Epithelial cell of proximal tubule (primary cell): Measurements from ENCODE around the gene SP9. TPM values are rescaled to one million over a fixed set of nuclear protein-coding genes. Genes with fewer than 3 reads are reported as not detected.

ENCODE experiments used
- DNase-seq: peaks from one replicate; pipeline ENCODE4 v3.0.0-alpha.2; 2011; ENCODE audit warnings: low read depth
- H3K4me3 ChIP-seq: 2 replicates; pipeline ENCODE4 v1.5.1; 2011; ENCODE audit warnings: low read depth, mild to moderate bottlenecking, low read length
- total RNA-seq: library from RNA; depleted of rRNA; stranded (reverse); fragments of >200 nt; gene quantifications from 2 replicates; pipeline ENCODE4 v1.2.3, GENCODE V29; 2015
- TF ChIP-seq, protein P1 (sequence below): conservative IDR thresholded peaks from 2 replicates; pipeline ENCODE4 v1.5.1; 2012; ENCODE audit warnings: low read depth, mild to moderate bottlenecking, low read length

The SP9 gene
- total RNA-seq: 0.06 TPM in 1 of 2 replicates, not detected in the other

DNA sequence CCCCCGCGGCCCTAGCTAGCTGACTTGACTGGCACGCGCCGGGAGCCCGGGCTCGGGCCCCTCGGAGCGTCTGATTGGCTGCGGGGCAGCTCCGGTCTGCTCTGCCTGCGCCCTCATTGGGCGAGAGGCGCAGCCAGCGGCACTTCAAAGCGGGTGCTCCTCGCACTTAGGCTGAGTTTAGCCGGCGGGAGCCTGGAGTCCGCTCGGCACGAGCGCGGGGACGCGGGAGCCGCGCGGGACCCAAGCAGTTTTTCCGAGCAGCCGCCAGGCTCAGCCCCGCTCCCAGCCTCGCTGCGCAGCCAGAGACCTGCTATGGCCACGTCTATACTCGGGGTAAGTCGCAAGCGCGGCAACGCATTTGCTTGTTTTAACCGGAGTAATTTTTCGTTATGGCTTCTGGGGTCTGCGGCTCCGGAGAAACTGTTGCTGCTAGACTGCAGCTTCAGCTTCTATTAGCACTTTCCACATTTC lies at the start of gene SP9:
Gene SP9, plus strand, starts transcription at position 174 of the 471 bp plus-strand sequence. Its CDS starts 139 bp downstream, at position 313.
- TF ChIP-seq, protein P1, sequence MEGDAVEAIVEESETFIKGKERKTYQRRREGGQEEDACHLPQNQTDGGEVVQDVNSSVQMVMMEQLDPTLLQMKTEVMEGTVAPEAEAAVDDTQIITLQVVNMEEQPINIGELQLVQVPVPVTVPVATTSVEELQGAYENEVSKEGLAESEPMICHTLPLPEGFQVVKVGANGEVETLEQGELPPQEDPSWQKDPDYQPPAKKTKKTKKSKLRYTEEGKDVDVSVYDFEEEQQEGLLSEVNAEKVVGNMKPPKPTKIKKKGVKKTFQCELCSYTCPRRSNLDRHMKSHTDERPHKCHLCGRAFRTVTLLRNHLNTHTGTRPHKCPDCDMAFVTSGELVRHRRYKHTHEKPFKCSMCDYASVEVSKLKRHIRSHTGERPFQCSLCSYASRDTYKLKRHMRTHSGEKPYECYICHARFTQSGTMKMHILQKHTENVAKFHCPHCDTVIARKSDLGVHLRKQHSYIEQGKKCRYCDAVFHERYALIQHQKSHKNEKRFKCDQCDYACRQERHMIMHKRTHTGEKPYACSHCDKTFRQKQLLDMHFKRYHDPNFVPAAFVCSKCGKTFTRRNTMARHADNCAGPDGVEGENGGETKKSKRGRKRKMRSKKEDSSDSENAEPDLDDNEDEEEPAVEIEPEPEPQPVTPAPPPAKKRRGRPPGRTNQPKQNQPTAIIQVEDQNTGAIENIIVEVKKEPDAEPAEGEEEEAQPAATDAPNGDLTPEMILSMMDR: no peak
- H3K4me3 ChIP-seq: peak within 1 kb of the TSS; percentile 26
- no peak for DNase-seq

DNA sequence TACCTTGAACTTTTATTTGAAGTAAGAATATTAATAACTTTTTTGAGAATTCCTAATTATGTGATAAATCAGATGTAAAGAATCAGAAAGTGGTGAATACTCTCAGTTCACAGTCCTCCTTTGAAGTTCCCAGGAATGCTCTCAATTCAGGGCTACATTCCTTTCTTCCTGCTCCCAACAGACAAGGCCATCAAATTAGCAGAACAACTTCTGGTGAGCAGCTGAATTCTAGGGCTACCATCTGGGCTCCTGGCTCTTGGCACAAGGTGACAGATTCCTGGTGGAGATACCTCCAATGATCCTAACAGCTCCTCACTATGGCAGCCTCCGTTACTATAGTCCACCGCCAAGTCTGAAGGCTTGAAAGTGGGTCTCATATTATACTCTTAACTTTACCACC lies 48.6 kb upstream of the SP9 start:
- TF ChIP-seq, protein P1: no peak

DNA sequence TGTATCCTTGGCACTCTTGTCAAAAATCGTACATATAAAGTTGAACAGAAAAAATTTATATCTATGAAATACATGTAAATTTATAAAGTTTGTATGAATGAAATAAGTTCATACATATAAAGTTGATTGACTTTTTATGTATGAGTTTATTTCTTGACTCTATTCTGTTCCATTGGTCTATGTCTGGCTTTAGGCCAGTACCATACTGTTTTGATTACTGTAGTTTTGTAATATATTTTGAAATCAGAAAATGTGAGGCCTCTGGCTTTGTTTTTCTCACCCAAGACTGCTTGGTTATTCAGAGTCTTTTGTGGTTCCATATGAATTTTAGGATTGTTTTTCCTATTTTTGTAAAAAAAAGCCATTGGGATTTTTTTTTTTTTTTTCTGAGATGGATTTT lies 41.8 kb upstream of the SP9 start:
- TF ChIP-seq, protein P1: no peak
- DNase-seq: no peak

More for the DNA sequence above, 48.6 kb upstream of the SP9 start:
- no peak overlapping the region for H3K4me3 ChIP-seq
- no peak for DNase-seq

DNA sequence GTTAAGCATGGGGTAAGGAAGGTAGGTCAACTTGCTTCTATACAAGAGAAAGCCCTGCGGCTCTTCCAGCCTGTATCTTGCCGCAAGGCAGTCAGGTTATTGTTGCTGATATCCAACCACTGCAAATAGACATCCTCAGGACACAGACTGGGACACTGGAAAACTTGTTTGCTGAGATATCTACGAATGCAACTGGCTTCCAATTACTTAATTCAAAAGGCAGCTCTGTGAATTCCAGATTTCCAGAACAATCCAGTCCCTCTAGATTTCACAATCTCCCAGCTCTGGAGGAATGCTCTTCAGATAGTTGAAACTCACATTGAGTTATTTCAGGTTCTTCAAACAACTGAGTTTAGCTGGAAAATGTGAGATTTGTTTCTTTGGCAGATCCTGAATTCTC lies 34.6 kb upstream of the SP9 start:
- no peak for DNase-seq
- H3K4me3 ChIP-seq: no peak overlapping the region
- TF ChIP-seq, protein P1: no peak

More for the DNA sequence above, 41.8 kb upstream of the SP9 start:
- H3K4me3 ChIP-seq: no peak overlapping the region

DNA sequence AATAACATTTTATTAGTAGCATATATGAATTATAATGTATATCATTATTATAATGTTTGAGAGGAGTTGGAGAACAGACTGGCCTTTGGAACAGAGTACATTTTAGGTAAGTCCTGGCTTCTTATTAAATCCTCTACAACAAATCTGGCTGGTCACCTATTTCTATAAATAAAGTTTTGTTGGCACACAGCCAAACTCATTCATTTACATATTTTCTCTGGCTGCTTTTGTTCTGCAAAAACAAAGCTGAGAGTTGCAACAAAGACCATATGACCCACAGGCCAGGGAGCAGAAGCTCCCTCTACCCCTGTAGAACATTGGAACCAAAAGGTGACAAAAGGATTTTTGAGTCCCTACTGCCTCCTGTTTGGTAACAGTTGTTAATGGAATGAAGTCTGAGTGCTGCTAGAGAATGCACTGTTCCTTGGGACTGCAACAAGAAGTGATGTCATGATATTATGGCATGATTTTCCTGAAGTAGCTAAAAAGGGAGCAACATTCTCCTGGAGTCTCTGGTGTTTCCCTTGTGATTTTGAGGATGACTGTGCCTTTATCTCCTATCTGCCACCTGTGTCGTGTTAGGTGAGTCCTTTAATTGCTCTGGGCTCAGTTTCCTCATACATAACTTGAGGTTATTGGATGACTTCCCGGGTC lies 22.0 kb upstream of the SP9 start:
- no peak for DNase-seq
- H3K4me3 ChIP-seq: no peak overlapping the region
- TF ChIP-seq, protein P1: no peak

DNA sequence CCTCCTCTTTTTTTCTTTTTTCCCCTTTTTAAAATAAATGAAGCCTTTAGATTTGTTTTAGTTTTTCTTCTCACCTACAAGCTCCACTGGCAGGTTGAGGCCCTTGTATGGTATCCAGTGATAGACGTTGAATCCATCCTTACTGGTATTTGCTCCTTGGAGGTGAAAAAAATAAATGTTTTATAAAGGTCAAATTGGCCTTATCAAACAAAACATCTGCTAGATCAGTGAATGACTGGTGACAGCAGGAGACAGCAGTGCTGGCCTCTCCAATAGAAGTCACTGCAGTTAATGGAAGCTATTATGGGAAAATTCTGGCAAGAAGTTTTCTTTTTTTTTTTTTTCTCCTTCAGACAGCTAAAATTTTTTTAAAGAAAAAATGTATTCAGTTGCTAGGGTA lies 12.6 kb upstream of the SP9 start:
- H3K4me3 ChIP-seq: no peak overlapping the region
- TF ChIP-seq, protein P1: no peak
- DNase-seq: no peak

DNA sequence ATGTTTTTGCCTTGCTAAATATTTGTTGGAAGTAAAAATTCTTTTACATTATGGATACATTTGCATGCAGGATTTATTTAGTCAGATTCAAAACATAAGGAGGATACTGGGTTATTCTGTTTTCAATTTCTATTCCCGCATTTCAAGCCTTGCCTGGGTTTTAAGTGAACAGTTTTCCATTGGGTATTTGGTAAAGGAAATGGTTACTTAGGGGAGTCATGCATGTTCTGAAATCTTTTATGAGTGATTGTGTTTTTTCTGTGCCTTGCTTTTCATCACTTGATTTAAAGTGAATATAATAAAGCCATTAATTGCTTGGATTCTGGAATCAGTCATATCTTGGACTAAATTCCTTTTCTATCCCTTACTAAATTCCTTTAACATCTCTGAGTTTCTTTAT lies 12.0 kb upstream of the SP9 start:
- TF ChIP-seq, protein P1: no peak
- no peak overlapping the region for H3K4me3 ChIP-seq
- no peak for DNase-seq
